Activated CD4-positive, CD25-positive, alpha-beta regulatory T cell treated with anti-CD3 and anti-CD28 coated beads, Interleukin-2, amount 50 U/mL, for 16 hours (primary cell): Measurements from ENCODE around the gene PARD6A.

Experiments
- DNase-seq: peaks from one replicate; pipeline ENCODE4 v3.0.0-alpha.2; 2020; ENCODE audit warnings: low read depth, low spot score

PARD6A gene

GRCh38 chr16:67660564-67661028, at the start of gene PARD6A:
Gene PARD6A, plus strand, starts transcription at chr16:67660960. Its CDS starts 79 bp downstream, at chr16:67661039.
- peak; percentile 86 for DNase-seq

- DNase-seq: no peak
These were observed 47.0 kb upstream of the PARD6A start for GRCh38 chr16:67613808-67614207.

- no peak for DNase-seq
These were observed 32.5 kb upstream of the PARD6A start for GRCh38 chr16:67628216-67628615.

GRCh38 chr16:67632415-67633172, 28.2 kb upstream of the PARD6A start:
- no peak for DNase-seq

- no peak for DNase-seq
These were observed 24.0 kb upstream of the PARD6A start for GRCh38 chr16:67636713-67637112.

- no peak for DNase-seq
These were observed 23.1 kb upstream of the PARD6A start for GRCh38 chr16:67637625-67638024.

- DNase-seq: no peak
These were observed 18.7 kb upstream of the PARD6A start for GRCh38 chr16:67641779-67642708.

- no peak for DNase-seq
These were observed 16.7 kb upstream of the PARD6A start for GRCh38 chr16:67644038-67644437.

GRCh38 chr16:67645397-67646121, 15.2 kb upstream of the PARD6A start:
- DNase-seq: no peak

- no peak for DNase-seq
These were observed 13.6 kb upstream of the PARD6A start for GRCh38 chr16:67647111-67647651.

- no peak for DNase-seq
These were observed 13.1 kb upstream of the PARD6A start for GRCh38 chr16:67647681-67648080.

GRCh38 chr16:67648088-67648763, 12.5 kb upstream of the PARD6A start:
- DNase-seq: no peak

GRCh38 chr16:67648764-67649407, 11.9 kb upstream of the PARD6A start:
- no peak for DNase-seq

- no peak for DNase-seq
These were observed 11.2 kb upstream of the PARD6A start for GRCh38 chr16:67649494-67649931.

GRCh38 chr16:67650023-67650422, 10.7 kb upstream of the PARD6A start:
- no peak for DNase-seq

- DNase-seq: no peak
These were observed 9.7 kb upstream of the PARD6A start for GRCh38 chr16:67651039-67651438.

- DNase-seq: no peak
These were observed 8.9 kb upstream of the PARD6A start for GRCh38 chr16:67651847-67652246.

- DNase-seq: no peak
These were observed 8.1 kb upstream of the PARD6A start for GRCh38 chr16:67652578-67653127.

GRCh38 chr16:67653128-67653788, 7.5 kb upstream of the PARD6A start:
- no peak for DNase-seq
